Activated naive CD4-positive, alpha-beta T cell treated with anti-CD3 and anti-CD28 coated beads for 36 hours (primary cell): ENCODE results near the gene PAK6. TPM values are rescaled to one million over a fixed set of nuclear protein-coding genes. Genes with fewer than 3 reads are reported as not detected.

ENCODE experiments used
- CTCF ChIA-PET: fragments of 350-600 bp; sonication (Branson Sonifier 250); formaldehyde crosslinking; loops from one replicate; lab custom pipeline; 2021; ENCODE audit warnings: antibody characterized with exemption; lab: Charles Lee
- DNase-seq: peaks from one replicate; pipeline ENCODE4 v3.0.0-alpha.2; 2020
- H3K27ac Mint-ChIP-seq: one replicate; pipeline ENCODE4 v1.8.0; 2021; ENCODE audit warnings: mild to moderate bottlenecking, mixed read lengths
- H3K27me3 Mint-ChIP-seq: one replicate; pipeline ENCODE4 v1.8.0; 2021; ENCODE audit warnings: low read depth, mixed read lengths
- H3K36me3 Mint-ChIP-seq: one replicate; pipeline ENCODE4 v1.8.0; 2021; ENCODE audit warnings: low read depth, mixed read lengths
- H3K4me1 Mint-ChIP-seq: one replicate; pipeline ENCODE4 v1.8.0; 2021; ENCODE audit warnings: low read depth, mixed read lengths
- H3K4me3 Mint-ChIP-seq: one replicate; pipeline ENCODE4 v1.8.0; 2021; ENCODE audit warnings: mild to moderate bottlenecking, moderate library complexity, mixed read lengths
- H3K9me3 Mint-ChIP-seq: one replicate; pipeline ENCODE4 v1.8.0; 2021; ENCODE audit warnings: mixed read lengths
- intact Hi-C: fragments of 100-400 bp; cut with micrococcal nuclease; formaldehyde crosslinking; loops from one replicate; pipeline ENCODE4 v1.15.1; 2023
- total RNA-seq, 2 experiments: library from RNA; stranded (reverse); gene quantifications; one replicate each; pipeline ENCODE4 v1.2.3, GENCODE V29; 2021

Gene PAK6
- total RNA-seq, 2 experiments from 2014 or later, result not detected

- Mint-ChIP-seq H3K27ac (no peak overlapping the region), H3K36me3 (no peaks in the 10 kb centered on the region), H3K4me3 (no peak overlapping the region), H3K4me1 (peaks cover 2% of the 10 kb centered on the region), H3K27me3 (peaks cover 23% of the 10 kb centered on the region), H3K9me3 (no peaks in the 10 kb centered on the region)
- intact Hi-C loops, result loop anchor here (1.0 to 2.0 kb wide), 7 partner anchors 57 to 588 kb away; no protein-coding TSS in a partner anchor
- CTCF ChIA-PET, result interaction anchor here (0.5 to 12.6 kb wide), 63 partner anchors 8 to 595 kb away, joined by 3 to 365 read pairs (median 4); partner anchors contain the start of genes ANKRD63, BUB1B, CCDC9B and PLCB2
- peak; percentile 92 for DNase-seq
Observed at GRCh38 chr15:40274350-40275274, 35.7 kb downstream of the PAK6 start.

- no peak overlapping the region for H3K27ac Mint-ChIP-seq
- H3K9me3 Mint-ChIP-seq, result no peaks in the 10 kb centered on the region
- intact Hi-C loops, result loop anchor here (2.0 kb wide), 1 partner anchor 171 kb away; no protein-coding TSS in a partner anchor
- H3K36me3 Mint-ChIP-seq, result no peaks in the 10 kb centered on the region
- peaks cover 2% of the 10 kb centered on the region for H3K4me1 Mint-ChIP-seq
- no peak for DNase-seq
- no peak overlapping the region for H3K4me3 Mint-ChIP-seq
- CTCF ChIA-PET, result interaction anchor here (0.9 to 12.6 kb wide), 13 partner anchors 10 to 237 kb away, joined by 3 to 365 read pairs (median 13); partner anchors contain the start of genes CCDC9B, PLCB2 and SRP14
- peaks cover 29% of the 10 kb centered on the region for H3K27me3 Mint-ChIP-seq
Observed at GRCh38 chr15:40275523-40275922, 36.7 kb downstream of the PAK6 start.

- H3K4me1 Mint-ChIP-seq, result peaks cover 2% of the 10 kb centered on the region
- intact Hi-C loops, result loop anchor here (2.0 kb wide), 1 partner anchor 171 kb away; no protein-coding TSS in a partner anchor
- no peak for DNase-seq
- CTCF ChIA-PET, result interaction anchor here (1.6 to 12.6 kb wide), 9 partner anchors 14 to 237 kb away, joined by 3 to 365 read pairs (median 55); partner anchors contain the start of genes CCDC9B, PLCB2 and SRP14
- H3K27me3 Mint-ChIP-seq, result peaks cover 31% of the 10 kb centered on the region
- no peaks in the 10 kb centered on the region for H3K36me3 Mint-ChIP-seq
- no peak overlapping the region for H3K27ac Mint-ChIP-seq
- no peak overlapping the region for H3K4me3 Mint-ChIP-seq
- H3K9me3 Mint-ChIP-seq, result no peaks in the 10 kb centered on the region
Observed at GRCh38 chr15:40275954-40276353, 37.1 kb downstream of the PAK6 start.

GRCh38 chr15:40276927-40277326, 38.1 kb downstream of the PAK6 start:
- no peaks in the 10 kb centered on the region for H3K9me3 Mint-ChIP-seq
- peaks cover 4% of the 10 kb centered on the region for H3K4me1 Mint-ChIP-seq
- no peak for DNase-seq
- CTCF ChIA-PET, result interaction anchor here (0.5 to 12.6 kb wide), 10 partner anchors 8 to 240 kb away, joined by 3 to 365 read pairs (median 6); partner anchors contain the start of genes CCDC9B, PLCB2 and SRP14
- intact Hi-C loops, result no loop called here
- no peak overlapping the region for H3K4me3 Mint-ChIP-seq
- H3K27me3 Mint-ChIP-seq, result peaks cover 35% of the 10 kb centered on the region
- H3K27ac Mint-ChIP-seq, result no peak overlapping the region
- no peaks in the 10 kb centered on the region for H3K36me3 Mint-ChIP-seq

- H3K27me3 Mint-ChIP-seq, result peaks cover 35% of the 10 kb centered on the region
- H3K36me3 Mint-ChIP-seq, result no peaks in the 10 kb centered on the region
- H3K9me3 Mint-ChIP-seq, result no peaks in the 10 kb centered on the region
- peaks cover 4% of the 10 kb centered on the region for H3K4me1 Mint-ChIP-seq
- DNase-seq, result no peak
- no peak overlapping the region for H3K27ac Mint-ChIP-seq
- intact Hi-C loops, result no loop called here
- CTCF ChIA-PET, result interaction anchor here (0.5 to 12.6 kb wide), 12 partner anchors 8 to 240 kb away, joined by 3 to 365 read pairs (median 4); partner anchors contain the start of genes CCDC9B, PLCB2 and SRP14
- H3K4me3 Mint-ChIP-seq, result no peak overlapping the region
Observed at GRCh38 chr15:40277471-40277870, 38.6 kb downstream of the PAK6 start.

- intact Hi-C loops, result no loop called here
- no peaks in the 10 kb centered on the region for H3K36me3 Mint-ChIP-seq
- CTCF ChIA-PET, result interaction anchor here (0.8 to 12.6 kb wide), 18 partner anchors 8 to 496 kb away, joined by 3 to 365 read pairs (median 6); partner anchors contain the start of genes CCDC9B, FSIP1, INAFM2 and PLCB2
- H3K27ac Mint-ChIP-seq, result no peak overlapping the region
- H3K27me3 Mint-ChIP-seq, result peaks cover 35% of the 10 kb centered on the region
- no peaks in the 10 kb centered on the region for H3K9me3 Mint-ChIP-seq
- peaks cover 4% of the 10 kb centered on the region for H3K4me1 Mint-ChIP-seq
- DNase-seq, result no peak
- H3K4me3 Mint-ChIP-seq, result no peak overlapping the region
Observed at GRCh38 chr15:40278026-40278425, 39.2 kb downstream of the PAK6 start.

- Mint-ChIP-seq H3K4me1 (peaks cover 4% of the 10 kb centered on the region), H3K4me3 (no peak overlapping the region), H3K9me3 (no peaks in the 10 kb centered on the region), H3K27ac (no peak overlapping the region), H3K27me3 (peaks cover 37% of the 10 kb centered on the region), H3K36me3 (no peaks in the 10 kb centered on the region)
- CTCF ChIA-PET, result interaction anchor here (0.6 to 12.6 kb wide), 44 partner anchors 8 to 497 kb away, joined by 3 to 365 read pairs (median 5); partner anchors contain the start of genes BAHD1, CCDC9B, FSIP1 and INAFM2
- DNase-seq, result peak; percentile 77
- intact Hi-C loops, result loop anchor here (1.0 to 5.0 kb wide), 4 partner anchors 31 to 143 kb away; partner anchors contain the start of gene INAFM2
Observed at GRCh38 chr15:40279437-40280141, 40.7 kb downstream of the PAK6 start.

- Mint-ChIP-seq H3K4me3 (no peak overlapping the region), H3K9me3 (no peaks in the 10 kb centered on the region), H3K36me3 (no peaks in the 10 kb centered on the region), H3K27me3 (peaks cover 37% of the 10 kb centered on the region), H3K4me1 (peaks cover 4% of the 10 kb centered on the region), H3K27ac (no peak overlapping the region)
- intact Hi-C loops, result loop anchor here (5.0 kb wide), 1 partner anchor 42 kb away; the partner anchor contains the start of gene INAFM2
- CTCF ChIA-PET, result interaction anchor here (0.5 to 12.6 kb wide), 18 partner anchors 9 to 249 kb away, joined by 3 to 365 read pairs (median 4); partner anchors contain the start of genes CCDC9B, INAFM2 and PLCB2
- no peak for DNase-seq
Observed at GRCh38 chr15:40280260-40281056, 41.6 kb downstream of the PAK6 start.

- H3K36me3 Mint-ChIP-seq, result no peaks in the 10 kb centered on the region
- DNase-seq, result no peak
- CTCF ChIA-PET, result interaction anchor here (0.5 to 12.6 kb wide), 11 partner anchors 9 to 250 kb away, joined by 4 to 365 read pairs (median 6); partner anchors contain the start of genes CCDC9B, INAFM2 and PLCB2
- H3K9me3 Mint-ChIP-seq, result no peaks in the 10 kb centered on the region
- peaks cover 5% of the 10 kb centered on the region for H3K4me1 Mint-ChIP-seq
- H3K27ac Mint-ChIP-seq, result no peak overlapping the region
- H3K27me3 Mint-ChIP-seq, result peaks cover 33% of the 10 kb centered on the region
- no peak overlapping the region for H3K4me3 Mint-ChIP-seq
- intact Hi-C loops, result loop anchor here (5.0 kb wide), 1 partner anchor 41 kb away; the partner anchor contains the start of gene INAFM2
Observed at GRCh38 chr15:40281057-40281800, 42.4 kb downstream of the PAK6 start.

- Mint-ChIP-seq H3K27ac (no peak overlapping the region), H3K36me3 (no peaks in the 10 kb centered on the region), H3K4me3 (no peak overlapping the region), H3K4me1 (peaks cover 5% of the 10 kb centered on the region), H3K27me3 (peaks cover 31% of the 10 kb centered on the region), H3K9me3 (no peaks in the 10 kb centered on the region)
- intact Hi-C loops, result loop anchor here (5.0 kb wide), 1 partner anchor 41 kb away; the partner anchor contains the start of gene INAFM2
- no peak for DNase-seq
- CTCF ChIA-PET, result interaction anchor here (2.8 kb wide), 1 partner anchor 28 kb away, joined by 11 read pairs; no protein-coding TSS in a partner anchor
Observed at GRCh38 chr15:40281801-40282146, 42.9 kb downstream of the PAK6 start.
